Activated T-cell treated with anti-CD3 and anti-CD28 coated beads, Interleukin-2, amount 50 U/mL, for 48 hours (primary cell): ENCODE data around the gene TCEANC.
A peak's percentile ranks its signal among the peaks of the same experiment; 100 is the strongest.
"Not testable (repeated sequence)": the region's sequence is repeated elsewhere in the genome, so short reads cannot be mapped to it uniquely, and the experiment has no call there.

ENCODE experiments used
- DNase-seq, 2 experiments: peaks; one replicate each; pipeline ENCODE4 v3.0.0-alpha.2; 2020

The TCEANC gene

GRCh38 chrX:13652850-13653693, at the start of gene TCEANC:
Gene TCEANC, plus strand, starts transcription at chrX:13653141. Its CDS starts 9,368 bp downstream, at chrX:13662509.
- DNase-seq: peak; percentile 96 to 98

- no peak for DNase-seq
Observed at GRCh38 chrX:13605611-13606010, 47.3 kb upstream of the TCEANC start.

GRCh38 chrX:13607331-13607995, 45.5 kb upstream of the TCEANC start:
- DNase-seq: no peak

- no peak for DNase-seq
Observed at GRCh38 chrX:13607996-13608365, 45.0 kb upstream of the TCEANC start.

GRCh38 chrX:13614154-13614553, 38.8 kb upstream of the TCEANC start:
- DNase-seq: no peak

- DNase-seq: no peak
Observed at GRCh38 chrX:13620207-13620606, 32.7 kb upstream of the TCEANC start.

- DNase-seq: no peak
Observed at GRCh38 chrX:13622401-13622964, 30.5 kb upstream of the TCEANC start.

GRCh38 chrX:13627306-13627705, 25.6 kb upstream of the TCEANC start:
- DNase-seq: no peak

- not testable (repeated sequence) for DNase-seq
Observed at GRCh38 chrX:13637224-13637623, 15.7 kb upstream of the TCEANC start.

- no peak for DNase-seq
Observed at GRCh38 chrX:13638021-13638420, 14.9 kb upstream of the TCEANC start.

GRCh38 chrX:13638826-13639225, 14.1 kb upstream of the TCEANC start:
- DNase-seq: no peak

- DNase-seq: not testable (repeated sequence)
Observed at GRCh38 chrX:13641684-13642083, 11.3 kb upstream of the TCEANC start.

GRCh38 chrX:13645464-13646153, 7.3 kb upstream of the TCEANC start:
- no peak for DNase-seq

GRCh38 chrX:13646154-13646549, 6.8 kb upstream of the TCEANC start:
- peak; percentile 52 to 56 for DNase-seq

GRCh38 chrX:13647709-13648212, 5.2 kb upstream of the TCEANC start:
- DNase-seq: peak; percentile 63 to 67

- DNase-seq: not testable (repeated sequence)
Observed at GRCh38 chrX:13648336-13648735, 4.6 kb upstream of the TCEANC start.

GRCh38 chrX:13649838-13650237, 3.1 kb upstream of the TCEANC start:
- DNase-seq: no peak

- no peak for DNase-seq
Observed at GRCh38 chrX:13650318-13650717, 2.6 kb upstream of the TCEANC start.

GRCh38 chrX:13651150-13651549, 1.8 kb upstream of the TCEANC start:
- no peak for DNase-seq

GRCh38 chrX:13652287-13652793, 601 bp upstream of the TCEANC start:
- DNase-seq: no peak

- no peak for DNase-seq
Observed at GRCh38 chrX:13654116-13654515, 1.2 kb downstream of the TCEANC start.

GRCh38 chrX:13655674-13656073, 2.7 kb downstream of the TCEANC start:
- DNase-seq: no peak

GRCh38 chrX:13658602-13659001, 5.7 kb downstream of the TCEANC start:
- no peak for DNase-seq
